ENCODE results near the gene UNC5B.

DNA sequence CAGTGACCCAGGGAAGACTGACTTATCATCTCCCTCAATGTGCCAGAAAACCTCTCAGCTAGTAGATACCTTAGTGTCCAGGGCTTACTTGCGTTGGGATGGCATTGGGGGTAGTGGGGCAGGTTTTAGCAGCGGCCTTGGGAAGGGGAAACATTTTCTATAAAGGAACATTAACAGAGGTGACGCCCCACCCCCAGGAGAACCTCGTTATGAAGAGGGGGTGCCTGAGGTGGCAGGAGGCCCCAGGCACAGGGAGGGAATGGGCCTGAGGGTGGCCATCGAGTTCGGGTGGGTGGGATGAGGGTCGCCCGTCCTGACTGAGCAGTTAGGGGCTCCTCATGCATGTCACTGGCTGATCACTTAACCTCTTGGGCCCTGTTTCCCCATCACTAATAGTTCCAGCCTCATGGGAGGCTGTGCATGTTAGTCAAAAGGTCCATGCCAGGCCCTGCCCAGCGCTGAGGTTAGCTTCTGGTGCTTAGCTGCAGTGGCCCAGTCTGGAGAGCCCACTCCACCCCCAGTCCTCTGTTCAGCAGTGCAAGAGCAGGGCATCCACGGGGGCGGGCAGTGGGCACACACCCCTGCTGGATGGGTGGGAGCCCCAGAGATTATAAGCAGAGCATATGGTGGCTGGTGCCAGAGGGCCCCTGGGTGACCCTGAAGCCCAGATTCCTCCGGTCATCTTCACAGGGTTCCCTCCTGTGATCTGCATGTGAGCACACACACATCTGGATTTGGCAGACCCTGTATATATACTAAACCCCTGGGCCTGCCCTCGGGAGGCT, 27.0 kb downstream of the UNC5B start:
- TF ChIP-seq CTCF (IDR thresholded peaks at IDR 0.05), result no peak
- TF ChIP-seq POLR2AphosphoS5 (IDR thresholded peaks at IDR 0.05), result no peak
- no peak for TF ChIP-seq POLR2A (IDR thresholded peaks at IDR 0.05)

All from upper lobe of left lung (tissue), 4 donors.